Fibroblast of lung (primary cell): Measurements from ENCODE around the gene PLEKHG4B.

Experiments
- EZH2 ChIP-seq: IDR thresholded peaks from 2 replicates; pipeline ENCODE4 v1.5.1; 2012; ENCODE audit warnings: low read length, control low read depth, mild to moderate bottlenecking; ENCODE audit errors: missing control alignments
- TF ChIP-seq, protein P1 (sequence below), 2 donors: IDR thresholded peaks in 1 of 2; conservative IDR thresholded peaks in 1 of 2; 1 replicate in 1 of 2; 2 replicates in 1 of 2; pipeline ENCODE4 v1.5.1; 2011 to 2012; ENCODE audit warnings: low read length in 2 of 2, control low read depth in 1 of 2, inconsistent platforms in 1 of 2, low read depth in 1 of 2, mild to moderate bottlenecking in 1 of 2

DNA sequence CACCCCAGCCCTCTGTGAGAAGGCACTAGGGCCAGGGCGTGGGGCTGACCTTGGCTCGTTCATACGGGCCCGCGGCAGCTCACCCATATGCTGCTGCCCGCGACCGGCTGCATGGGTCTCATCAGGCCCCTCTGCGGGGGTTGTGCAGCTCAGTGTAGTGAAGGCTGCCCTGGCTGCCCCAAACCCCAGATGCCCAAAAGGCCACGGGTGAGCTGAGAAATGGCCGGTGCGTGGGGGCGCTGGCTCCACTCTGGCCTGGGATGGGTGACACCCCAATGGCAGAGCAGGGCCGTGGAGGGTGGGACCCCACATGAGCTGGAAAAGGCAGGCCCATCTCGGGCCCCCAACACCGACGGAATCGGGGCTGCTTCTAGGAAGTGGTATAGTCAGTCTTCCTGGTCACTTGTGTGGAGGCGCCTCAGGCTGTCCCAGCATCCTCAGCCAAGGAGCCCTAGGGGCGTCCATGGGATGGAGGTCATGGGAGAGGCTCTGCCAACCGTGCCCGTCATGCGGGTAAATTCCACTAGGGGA, 79.9 kb downstream of the PLEKHG4B start:
- no peak for TF ChIP-seq EZH2
- TF ChIP-seq, protein P1, sequence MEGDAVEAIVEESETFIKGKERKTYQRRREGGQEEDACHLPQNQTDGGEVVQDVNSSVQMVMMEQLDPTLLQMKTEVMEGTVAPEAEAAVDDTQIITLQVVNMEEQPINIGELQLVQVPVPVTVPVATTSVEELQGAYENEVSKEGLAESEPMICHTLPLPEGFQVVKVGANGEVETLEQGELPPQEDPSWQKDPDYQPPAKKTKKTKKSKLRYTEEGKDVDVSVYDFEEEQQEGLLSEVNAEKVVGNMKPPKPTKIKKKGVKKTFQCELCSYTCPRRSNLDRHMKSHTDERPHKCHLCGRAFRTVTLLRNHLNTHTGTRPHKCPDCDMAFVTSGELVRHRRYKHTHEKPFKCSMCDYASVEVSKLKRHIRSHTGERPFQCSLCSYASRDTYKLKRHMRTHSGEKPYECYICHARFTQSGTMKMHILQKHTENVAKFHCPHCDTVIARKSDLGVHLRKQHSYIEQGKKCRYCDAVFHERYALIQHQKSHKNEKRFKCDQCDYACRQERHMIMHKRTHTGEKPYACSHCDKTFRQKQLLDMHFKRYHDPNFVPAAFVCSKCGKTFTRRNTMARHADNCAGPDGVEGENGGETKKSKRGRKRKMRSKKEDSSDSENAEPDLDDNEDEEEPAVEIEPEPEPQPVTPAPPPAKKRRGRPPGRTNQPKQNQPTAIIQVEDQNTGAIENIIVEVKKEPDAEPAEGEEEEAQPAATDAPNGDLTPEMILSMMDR (conservative IDR thresholded peaks at IDR 0.05 in 1 of 2, IDR thresholded peaks at IDR 0.05 in 1 of 2; ENCODE audit: low read depth in 1 of 2, low read length in 2 of 2): no peak
